DMS 273 (cell line): ENCODE results near the gene MCTP2.
"Not testable (repeated sequence)": the region's sequence is repeated elsewhere in the genome, so short reads cannot be mapped to it uniquely, and the experiment has no call there.

ENCODE experiments used
- DNase-seq: peaks from one replicate; lab custom pipeline; 2025; ENCODE audit not compliant: unreplicated experiment; lab: John Stamatoyannopoulos, UW

Gene MCTP2

DNA sequence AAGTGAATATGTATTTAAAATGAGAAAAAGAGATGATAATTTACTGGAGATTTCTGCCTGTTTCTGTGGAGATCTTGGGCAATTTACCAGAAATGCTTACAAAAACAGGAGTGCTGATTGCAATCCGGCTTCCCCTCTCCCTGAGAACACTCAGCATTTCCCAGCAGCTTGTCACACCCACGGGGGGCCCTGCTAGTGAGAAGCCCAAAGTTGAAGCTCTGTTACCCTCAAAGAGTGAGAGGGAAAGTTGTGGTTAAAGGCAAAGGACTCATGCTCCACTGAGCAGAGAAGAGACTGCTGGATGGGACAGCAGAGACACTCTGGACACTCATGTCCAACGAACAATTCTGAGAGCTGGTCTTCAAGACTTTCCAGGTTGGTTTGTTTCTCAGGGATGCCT, 2.9 kb downstream of the MCTP2 start:
- DNase-seq, result no peak

DNA sequence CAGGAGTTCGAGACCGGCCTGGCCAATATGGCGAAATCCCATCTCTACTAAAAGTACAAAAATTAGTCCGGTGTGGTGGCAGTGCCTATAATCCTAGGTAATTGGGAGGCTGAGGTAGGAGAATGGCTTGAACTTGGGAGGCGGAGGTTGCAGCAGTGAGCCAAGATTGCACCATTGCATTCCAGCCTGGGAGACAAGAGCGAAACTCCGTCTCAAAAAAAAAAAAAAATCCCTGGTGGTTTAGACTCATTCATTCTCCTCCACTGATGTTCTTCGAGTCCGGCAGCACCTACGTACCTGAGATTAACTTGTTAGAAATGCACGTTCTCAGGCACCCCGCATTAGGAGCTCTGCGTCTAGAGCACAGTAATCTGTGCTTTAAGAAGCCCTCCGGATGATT, 3.7 kb downstream of the MCTP2 start:
- no peak for DNase-seq

DNA sequence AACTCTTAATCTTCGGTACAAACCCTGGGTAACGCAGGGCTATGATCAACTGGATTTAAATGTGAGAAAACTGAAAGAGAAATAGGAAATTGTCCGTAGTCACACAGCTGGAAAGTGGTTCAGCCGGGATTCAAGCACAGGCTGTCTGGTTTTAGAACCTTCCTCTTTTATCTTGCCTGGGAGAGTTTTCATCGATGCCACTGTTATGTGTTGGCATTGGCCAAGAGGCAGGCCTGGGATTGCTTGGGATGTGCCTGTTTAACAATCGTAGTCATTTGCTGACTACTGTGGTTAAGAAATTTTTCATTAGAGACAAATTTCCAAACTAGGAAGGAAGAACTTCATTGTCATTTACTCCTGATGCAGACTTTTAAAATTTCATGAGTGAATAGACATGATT, 4.3 kb downstream of the MCTP2 start:
- DNase-seq, result no peak

DNA sequence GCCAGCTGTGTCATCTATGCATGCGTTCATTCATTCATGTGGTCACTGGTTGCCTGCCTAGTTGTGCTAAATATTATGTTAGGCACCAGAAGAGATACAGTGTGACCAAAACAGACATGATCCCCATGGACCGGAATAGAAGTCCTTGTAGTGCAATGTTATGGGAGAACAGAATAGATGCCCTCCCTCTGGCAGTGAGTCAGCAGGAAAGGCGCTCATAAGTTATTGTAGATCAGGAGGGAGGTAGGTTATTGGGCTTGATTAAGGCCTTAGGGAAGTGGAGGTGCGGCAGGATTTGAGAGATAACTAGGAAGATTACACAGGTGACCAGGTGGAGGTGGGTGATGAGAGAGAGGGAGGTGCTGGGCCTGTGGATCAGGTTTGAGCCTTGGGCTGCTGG, 5.2 kb downstream of the MCTP2 start:
- DNase-seq, result no peak

DNA sequence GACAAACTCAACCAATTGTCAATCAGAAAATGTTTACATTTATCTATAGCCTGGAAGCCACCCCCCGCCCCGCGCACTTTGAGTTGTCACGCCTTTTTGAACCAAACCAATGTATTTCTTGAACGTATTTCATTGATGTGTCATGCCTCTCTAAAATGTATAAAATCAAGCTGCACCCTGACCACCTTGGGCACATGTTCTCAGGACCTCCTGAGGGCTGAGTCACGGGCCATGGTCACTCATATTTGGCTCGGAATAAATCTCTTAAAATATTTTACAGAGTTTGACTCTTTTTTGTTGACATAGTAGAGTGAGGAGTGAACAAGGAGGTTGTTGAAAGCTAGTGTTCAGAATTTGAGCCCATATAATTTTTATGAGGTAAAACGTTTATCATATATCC, 6.5 kb downstream of the MCTP2 start:
- DNase-seq, result no peak

DNA sequence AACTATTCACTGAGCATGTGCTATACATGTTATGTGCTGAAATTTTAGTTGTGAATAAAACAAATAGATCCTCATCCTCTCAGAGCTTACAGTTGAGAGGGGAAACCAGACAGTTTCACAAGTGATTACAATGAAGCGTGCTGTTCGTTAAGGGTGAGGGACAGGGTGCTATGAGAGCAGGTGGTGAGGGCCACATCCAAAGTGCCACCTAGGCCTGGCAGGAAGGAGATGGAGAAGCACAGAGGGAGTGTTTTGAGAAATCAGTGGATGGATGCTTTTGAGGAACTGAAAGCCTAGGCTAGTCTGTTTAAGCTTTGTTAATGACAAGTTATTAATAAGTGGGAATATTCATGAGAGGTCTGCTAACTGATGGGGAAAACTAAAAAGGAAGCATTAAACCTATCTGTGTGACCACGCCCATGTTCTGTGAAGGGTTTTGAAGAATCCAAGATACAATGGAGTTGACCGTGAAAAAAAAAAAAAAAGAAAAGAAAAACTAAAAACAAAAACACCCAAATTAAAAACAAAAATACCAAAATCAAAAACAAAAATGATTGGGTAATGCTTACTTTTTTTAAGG, 7.3 kb downstream of the MCTP2 start:
- no peak for DNase-seq

DNA sequence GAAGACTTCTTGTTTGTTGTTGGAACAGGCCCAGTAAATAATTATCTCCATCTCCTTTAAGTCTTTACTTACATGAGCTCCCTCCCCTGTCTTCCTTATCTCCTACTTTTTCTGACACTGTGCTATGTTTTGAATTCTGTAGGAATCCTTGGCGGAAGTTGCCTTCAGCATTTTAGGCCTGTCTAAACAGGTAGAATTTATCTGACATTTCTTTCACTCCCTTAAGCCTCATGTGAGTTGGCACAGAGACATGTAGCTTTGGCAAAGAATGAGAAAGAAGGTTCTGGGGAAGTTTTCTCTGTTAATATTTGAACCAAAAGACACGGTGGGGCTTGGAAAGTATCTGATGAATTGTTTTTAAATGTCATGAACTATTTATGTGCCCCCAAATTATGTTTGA, 8.1 kb downstream of the MCTP2 start:
- DNase-seq, result no peak

DNA sequence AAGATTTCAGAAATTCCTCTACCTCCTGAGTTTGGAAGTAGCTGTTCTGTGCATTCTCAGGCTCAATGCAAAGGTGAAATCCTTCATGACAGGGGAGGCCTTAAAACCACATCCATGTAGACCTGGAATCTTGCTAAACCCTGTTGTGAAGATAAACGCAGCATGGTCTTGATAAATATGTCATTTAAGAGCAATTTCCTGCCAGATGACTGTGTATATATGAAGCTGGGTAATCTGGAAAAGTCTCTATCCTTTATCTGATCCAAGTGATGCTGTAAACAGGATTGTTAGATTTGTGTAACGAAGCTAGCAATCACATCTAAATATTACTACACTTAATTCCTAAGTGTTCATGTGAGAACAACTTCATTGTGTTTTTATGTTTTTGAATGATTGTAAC, 9.1 kb downstream of the MCTP2 start:
- no peak for DNase-seq

DNA sequence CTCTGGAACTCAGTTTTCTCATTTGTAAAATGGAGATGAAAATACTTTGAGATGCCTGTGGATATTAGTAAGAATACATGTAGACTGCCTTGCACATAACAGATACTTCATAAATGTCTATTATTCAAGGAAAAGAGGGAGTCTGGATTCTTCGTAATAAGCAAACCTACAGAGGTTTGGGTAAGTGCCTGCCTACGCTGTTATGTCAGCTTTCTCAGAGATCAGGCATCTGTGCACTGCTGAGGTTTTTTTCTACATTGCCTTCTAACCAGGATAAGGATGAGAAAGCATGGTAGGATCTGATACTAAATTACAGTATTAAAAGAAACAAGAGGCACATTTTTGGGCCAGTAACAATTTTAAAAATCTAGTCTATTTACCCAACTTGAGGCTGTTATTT, 10.9 kb downstream of the MCTP2 start:
- DNase-seq, result no peak

DNA sequence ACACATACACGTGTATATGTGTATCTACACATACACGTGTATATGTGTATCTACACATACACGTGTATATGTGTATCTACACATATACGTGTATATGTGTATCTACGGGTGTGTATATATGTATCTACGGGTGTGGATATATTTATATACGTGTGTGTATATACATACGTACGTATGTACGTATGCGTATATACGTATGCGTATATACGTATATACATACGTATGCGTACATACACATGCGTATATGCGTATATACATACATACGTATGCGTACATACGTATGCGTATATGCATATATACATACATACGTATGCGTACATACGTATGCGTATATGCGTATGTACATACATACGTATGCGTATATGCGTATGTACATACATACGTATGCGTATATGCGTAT, 11.6 kb downstream of the MCTP2 start:
- not testable (repeated sequence) for DNase-seq

DNA sequence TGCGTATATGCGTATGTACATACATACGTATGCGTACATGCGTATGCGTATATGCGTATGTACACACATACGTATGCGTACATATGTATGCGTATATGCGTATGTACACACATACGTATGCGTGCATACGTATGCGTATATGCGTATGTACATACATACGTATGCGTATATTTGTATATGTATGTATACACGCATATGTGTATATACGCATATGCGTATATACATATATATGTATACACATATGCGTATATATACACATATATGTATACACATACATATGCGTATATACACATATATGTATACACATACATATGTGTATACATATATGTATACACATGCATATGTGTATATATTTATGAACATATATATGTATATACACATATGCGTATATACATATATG, 12.1 kb downstream of the MCTP2 start:
- DNase-seq, result no peak

DNA sequence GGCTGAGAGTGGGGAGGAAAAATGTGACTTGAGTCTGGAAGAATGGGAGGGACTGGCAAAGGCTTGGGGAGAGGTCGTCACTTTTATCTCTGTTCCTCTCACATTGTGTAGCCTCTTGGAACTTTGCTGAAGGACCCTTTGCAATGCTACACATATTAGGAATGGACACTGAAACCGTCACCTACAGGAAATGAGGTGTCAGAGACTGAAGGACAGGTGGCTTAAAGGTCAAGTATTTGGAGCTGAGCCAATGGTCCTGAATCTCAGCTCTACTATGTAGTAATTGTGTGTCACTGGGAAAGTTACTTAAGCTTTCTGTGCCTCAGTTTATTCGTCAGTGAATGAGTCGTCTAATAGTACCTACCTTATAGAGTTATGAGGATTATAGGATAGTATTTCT, 14.7 kb downstream of the MCTP2 start:
- DNase-seq, result no peak

DNA sequence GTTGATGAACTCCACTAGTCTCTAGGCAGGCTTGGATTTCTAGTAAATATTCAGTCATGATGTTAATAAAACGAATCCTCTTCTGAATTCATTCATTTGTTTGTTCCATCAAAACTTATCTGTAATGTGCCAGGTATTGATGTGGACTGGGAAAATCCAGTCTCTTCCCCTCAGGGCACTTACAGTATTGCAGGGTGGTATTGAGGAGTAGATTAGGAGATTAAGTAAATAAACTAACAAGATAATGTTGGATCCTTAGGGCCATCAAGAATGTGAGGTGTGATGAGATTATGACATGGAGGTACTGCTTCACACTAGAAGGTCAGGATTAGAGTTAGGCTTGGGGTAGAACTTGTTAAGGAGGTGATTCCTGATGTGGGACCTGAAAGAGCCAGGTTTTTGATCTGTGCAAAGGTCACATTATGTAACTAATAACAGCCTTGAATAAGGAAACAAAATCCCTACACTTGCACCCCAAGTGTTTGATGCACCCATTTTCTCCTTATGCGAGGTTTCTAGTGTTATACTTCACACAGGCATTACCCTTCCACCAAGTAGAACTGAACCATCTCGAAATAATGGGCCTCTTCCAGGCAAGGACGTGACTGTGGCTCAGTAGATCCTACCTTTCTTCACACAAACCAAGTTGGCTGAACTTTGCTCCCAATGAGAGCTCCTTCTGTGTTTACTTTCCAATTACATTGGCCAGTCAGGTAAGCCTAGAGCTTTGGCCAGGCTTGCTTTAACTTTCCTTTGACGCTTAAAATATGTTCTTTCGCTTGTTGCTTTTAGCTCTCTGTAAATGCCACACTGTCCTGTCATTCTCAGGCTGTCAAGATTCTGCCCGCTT, 16.7 kb downstream of the MCTP2 start:
- no peak for DNase-seq

DNA sequence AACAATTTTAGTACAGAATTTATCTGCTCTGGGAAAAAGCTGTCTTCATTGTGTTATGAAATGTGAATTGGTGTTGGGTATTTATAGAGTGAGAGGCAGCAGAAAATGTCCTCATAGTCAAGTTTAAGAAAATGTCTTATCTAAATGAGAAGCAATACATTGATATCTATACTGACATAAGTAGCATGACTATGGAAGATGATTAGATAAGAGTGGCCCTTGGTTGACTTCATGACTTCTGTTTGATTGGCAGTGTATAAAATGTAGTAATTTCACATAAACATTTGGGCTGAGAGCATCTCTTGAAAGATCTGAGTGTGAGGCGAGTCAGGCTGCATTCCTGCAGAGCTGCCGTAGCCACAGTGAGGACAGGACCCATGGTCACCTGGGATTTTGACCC, 19.4 kb downstream of the MCTP2 start:
- no peak for DNase-seq

DNA sequence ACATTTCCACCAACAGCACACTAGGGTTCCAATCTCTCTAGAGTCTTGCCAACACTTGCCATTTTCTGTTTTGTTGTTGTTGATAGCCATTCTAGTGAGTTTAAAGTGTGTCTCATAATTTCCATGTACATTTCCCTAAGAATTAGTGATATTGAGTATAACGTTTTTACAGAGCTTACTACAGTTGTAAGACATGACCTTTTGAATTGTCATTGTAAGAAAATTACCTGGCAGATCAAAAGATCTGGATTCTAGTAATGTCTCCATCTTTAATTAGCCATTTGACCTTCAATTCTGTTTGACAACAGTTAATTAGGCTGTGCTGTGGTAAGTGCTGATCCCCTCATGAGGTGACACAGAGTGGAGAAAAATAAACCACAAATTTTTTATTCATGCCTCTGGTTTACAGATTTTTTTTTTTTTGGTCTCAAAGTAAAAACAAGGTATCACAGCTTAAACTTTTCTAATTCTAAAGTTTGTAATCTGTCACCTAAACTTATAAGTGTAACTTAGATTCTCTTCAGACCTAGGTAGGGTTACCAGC, 20.9 kb downstream of the MCTP2 start:
- no peak for DNase-seq

DNA sequence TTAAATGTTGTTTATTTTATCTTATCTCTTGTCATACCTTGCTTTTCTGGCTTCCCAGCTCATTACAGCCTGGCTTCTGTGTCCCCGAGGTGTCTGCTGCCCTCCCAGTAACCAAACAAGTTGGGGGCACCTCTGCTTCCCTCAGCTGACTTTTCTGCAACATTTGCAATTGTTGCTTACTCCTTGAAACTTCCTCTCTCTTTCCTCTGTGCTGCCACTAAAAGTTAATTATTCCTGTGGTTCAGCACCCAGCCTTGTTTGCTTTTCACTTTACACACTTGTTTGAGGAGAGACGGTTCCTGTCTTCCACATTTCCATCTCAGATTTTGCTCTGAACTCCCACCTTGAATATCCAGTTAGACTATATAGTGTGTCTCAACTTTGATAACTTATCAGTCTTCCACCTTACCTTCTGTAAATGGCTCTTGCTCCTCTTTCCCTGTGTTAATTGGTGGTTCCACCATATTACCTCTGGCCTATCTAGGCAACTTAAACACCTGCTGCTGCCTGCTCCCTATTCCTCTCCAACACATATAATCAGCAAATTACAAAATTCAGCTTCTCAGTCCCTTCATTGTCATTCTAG, 21.6 kb downstream of the MCTP2 start:
- no peak for DNase-seq

DNA sequence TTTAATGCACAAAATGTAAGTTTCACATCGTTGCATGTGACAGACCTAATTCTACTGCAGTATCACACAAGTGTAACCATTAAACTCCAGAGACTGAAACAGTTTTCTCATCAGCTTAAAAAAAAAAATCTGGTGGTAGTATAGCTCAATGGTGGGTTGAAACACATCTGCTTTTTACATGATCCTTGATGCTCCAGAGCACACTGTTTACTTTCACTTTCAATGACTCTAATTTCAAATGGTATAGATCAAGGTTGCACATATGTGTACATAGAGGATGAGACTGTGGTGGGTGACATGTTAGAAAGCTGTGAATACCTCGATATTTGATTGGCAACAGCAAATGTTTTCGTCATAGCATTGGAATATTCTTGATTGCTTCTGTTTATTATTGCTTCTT, 22.4 kb downstream of the MCTP2 start:
- DNase-seq, result no peak

DNA sequence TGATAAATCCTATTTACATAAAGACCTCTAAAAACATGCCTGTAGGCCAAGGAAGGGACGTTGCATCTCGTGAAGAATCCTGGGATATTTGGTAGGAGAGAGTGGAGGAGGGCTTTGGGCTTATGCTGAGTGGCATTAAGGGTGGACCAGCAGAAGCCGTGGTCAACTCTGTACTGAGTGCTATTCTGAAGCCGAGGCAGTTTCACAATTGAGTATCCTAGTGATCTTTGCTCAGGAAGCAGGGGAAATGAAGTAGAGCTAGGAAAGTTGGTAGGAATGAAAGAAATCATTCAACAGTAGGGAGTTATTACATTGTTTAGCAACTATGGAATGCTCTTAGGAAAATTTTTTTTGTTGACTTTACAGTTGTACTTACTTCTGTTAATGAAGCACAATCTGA, 24.2 kb downstream of the MCTP2 start:
- no peak for DNase-seq

DNA sequence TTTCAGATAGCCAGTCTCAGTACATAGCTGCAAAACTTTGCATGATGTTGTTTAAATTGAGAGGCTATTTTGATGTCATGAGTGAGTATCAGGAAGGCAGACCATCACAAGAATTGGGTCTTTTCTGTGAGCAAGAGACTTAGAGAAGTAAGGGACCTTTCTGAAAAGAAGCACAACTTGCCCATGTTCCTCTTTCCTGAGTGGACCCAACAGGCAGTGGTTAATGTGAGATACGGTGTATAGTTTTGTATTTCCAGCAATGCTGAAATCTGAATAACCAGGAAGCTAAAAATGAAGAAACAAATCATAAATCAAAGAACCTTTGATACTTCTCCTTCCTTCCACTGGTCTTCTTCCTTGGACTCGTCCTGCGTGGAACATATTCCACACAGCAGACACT, 25.1 kb downstream of the MCTP2 start:
- no peak for DNase-seq

DNA sequence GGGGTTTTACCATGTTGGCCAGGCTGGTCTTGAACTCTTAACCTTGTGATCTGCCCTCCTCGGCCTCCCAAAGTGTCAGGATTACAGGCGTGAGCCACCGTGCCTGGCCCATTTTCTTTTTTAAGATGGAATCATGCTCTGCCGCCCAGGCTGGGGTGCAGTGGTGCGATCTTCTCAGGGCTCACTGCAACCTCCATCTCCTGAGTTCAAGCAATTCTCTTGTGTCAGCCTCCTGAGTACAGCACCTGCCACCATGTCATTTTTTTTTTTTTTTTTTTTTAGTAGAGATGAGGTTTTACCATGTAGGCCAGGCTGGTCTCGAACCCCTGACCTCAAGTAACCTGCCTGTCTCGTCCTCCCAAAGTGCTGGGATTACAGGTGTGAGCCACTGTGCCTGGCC, 26.4 kb downstream of the MCTP2 start:
- not testable (repeated sequence) for DNase-seq

DNA sequence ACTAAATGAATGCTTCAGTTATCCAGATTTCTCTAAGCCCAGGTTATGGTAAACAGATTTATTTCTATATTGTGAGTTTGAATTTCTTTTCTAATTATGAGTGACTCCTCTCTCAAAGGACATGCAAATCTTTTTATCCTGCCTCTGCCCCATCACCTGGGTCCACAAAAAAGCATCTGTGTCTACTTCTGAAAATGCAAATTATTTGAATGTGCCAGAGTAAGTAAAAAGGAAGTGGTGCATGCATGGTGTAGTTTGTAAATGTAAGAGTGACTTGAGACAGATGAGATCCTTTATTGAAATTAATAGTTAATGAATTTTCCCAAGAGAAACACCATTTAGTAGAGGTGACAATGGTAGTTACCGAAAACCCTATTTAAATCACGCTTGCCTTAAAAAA, 26.9 kb downstream of the MCTP2 start:
- DNase-seq, result no peak

DNA sequence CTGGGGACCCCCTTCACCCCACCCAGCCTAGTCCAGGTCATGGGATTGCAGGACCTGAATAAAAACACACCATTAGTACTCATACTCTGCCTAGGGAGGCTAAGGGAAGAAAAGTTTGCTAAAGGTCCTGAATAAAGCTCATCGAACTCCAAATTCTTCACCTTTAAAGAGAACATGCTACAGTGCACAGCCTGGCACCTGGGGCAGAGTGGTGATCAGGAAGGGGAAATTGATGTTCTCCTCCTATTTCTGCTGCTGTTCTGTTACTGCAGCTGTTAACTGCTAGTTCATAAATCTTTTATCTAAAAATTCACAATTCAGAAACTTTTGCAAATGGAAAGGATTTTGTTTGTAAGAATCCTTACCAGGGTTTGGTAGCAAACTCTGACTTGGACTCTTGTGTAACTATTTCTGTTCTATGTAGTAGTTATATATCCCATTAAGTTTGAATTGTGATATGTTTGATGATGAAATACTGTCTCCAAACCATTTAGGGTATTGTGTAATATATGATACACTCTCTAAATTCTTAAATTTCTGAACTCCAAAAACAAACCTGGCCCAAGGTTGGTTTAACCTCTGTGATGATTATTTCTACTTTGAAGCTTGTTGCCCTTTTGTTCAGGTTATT, 27.9 kb downstream of the MCTP2 start:
- no peak for DNase-seq
